ENCODE data around the gene KIR3DL2.

Gene KIR3DL2

GRCh38 chr19:54883228-54883627 lies 33.0 kb downstream of the KIR3DL2 start:
- H3K79me2 ChIP-seq (ENCODE audit: insufficient read depth, low read length), result no peaks in the 10 kb centered on the region
- no peaks in the 10 kb centered on the region for H4K20me1 ChIP-seq (ENCODE audit: insufficient read depth, low read length, poor library complexity, severe bottlenecking)
- H3K9ac ChIP-seq (ENCODE audit: low read depth, low read length, poor library complexity, severe bottlenecking), result peak overlapping the region; percentile 56
- no peaks in the 10 kb centered on the region for H3K9me2 ChIP-seq (replicated peaks; ENCODE audit: low read depth, low read length)
- H2AFZ ChIP-seq (ENCODE audit: low read length), result peak overlapping the region; percentile 80
- no peaks in the 10 kb centered on the region for H3K36me3 ChIP-seq (ENCODE audit: insufficient read depth, low read length)
- no peak overlapping the region for H3K4me3 ChIP-seq (ENCODE audit: low read length, poor library complexity, severe bottlenecking)
- H3K27me3 ChIP-seq (ENCODE audit: insufficient read depth, low read length, poor library complexity, severe bottlenecking), result no peaks in the 10 kb centered on the region
- no peaks in the 10 kb centered on the region for H3K4me1 ChIP-seq (ENCODE audit: insufficient read depth, low read length, poor library complexity, severe bottlenecking)
- H3F3A ChIP-seq (ENCODE audit: low read depth), result no peaks in the 10 kb centered on the region
- no peaks in the 10 kb centered on the region for H3K9me3 ChIP-seq (ENCODE audit: insufficient read depth, low read depth, low read length)
- TF ChIP-seq EZH2phosphoT487 (IDR thresholded peaks at IDR 0.05; ENCODE audit: borderline replicate concordance), result no peak
- no peak for TF ChIP-seq CTCF (conservative IDR thresholded peaks at IDR 0.05; ENCODE audit: low read length)
- peak overlapping the region; percentile 61 for H3K4me2 ChIP-seq (ENCODE audit: low read depth, low read length, poor library complexity, severe bottlenecking)

- Histone ChIP-seq H3K4me3 (ENCODE audit: low read length, poor library complexity, severe bottlenecking) (no peak overlapping the region), H3K9ac (ENCODE audit: low read depth, low read length, poor library complexity, severe bottlenecking) (no peak overlapping the region), H4K20me1 (ENCODE audit: insufficient read depth, low read length, poor library complexity, severe bottlenecking) (no peaks in the 10 kb centered on the region), H3F3A (ENCODE audit: low read depth) (no peaks in the 10 kb centered on the region), H3K9me3 (ENCODE audit: insufficient read depth, low read depth, low read length) (no peaks in the 10 kb centered on the region), H3K36me3 (ENCODE audit: insufficient read depth, low read length) (no peaks in the 10 kb centered on the region), H3K79me2 (ENCODE audit: insufficient read depth, low read length) (no peaks in the 10 kb centered on the region), H3K9me2 (replicated peaks; ENCODE audit: low read depth, low read length) (no peaks in the 10 kb centered on the region), H3K4me2 (ENCODE audit: low read depth, low read length, poor library complexity, severe bottlenecking) (no peak overlapping the region), H3K27me3 (ENCODE audit: insufficient read depth, low read length, poor library complexity, severe bottlenecking) (no peaks in the 10 kb centered on the region), H2AFZ (ENCODE audit: low read length) (no peak overlapping the region), H3K4me1 (ENCODE audit: insufficient read depth, low read length, poor library complexity, severe bottlenecking) (no peaks in the 10 kb centered on the region)
- TF ChIP-seq CTCF (conservative IDR thresholded peaks at IDR 0.05; ENCODE audit: low read length) (no peak), EZH2phosphoT487 (IDR thresholded peaks at IDR 0.05; ENCODE audit: borderline replicate concordance) (no peak)
Observed at GRCh38 chr19:54888239-54888638, 38.0 kb downstream of the KIR3DL2 start.

GRCh38 chr19:54889566-54889965 lies 39.3 kb downstream of the KIR3DL2 start:
- H3K4me2 ChIP-seq (ENCODE audit: low read depth, low read length, poor library complexity, severe bottlenecking), result no peak overlapping the region
- H2AFZ ChIP-seq (ENCODE audit: low read length), result no peak overlapping the region
- H3K4me3 ChIP-seq (ENCODE audit: low read length, poor library complexity, severe bottlenecking), result no peak overlapping the region
- H3K27me3 ChIP-seq (ENCODE audit: insufficient read depth, low read length, poor library complexity, severe bottlenecking), result no peaks in the 10 kb centered on the region
- H3K9me2 ChIP-seq (replicated peaks; ENCODE audit: low read depth, low read length), result no peaks in the 10 kb centered on the region
- H3K4me1 ChIP-seq (ENCODE audit: insufficient read depth, low read length, poor library complexity, severe bottlenecking), result no peaks in the 10 kb centered on the region
- no peaks in the 10 kb centered on the region for H4K20me1 ChIP-seq (ENCODE audit: insufficient read depth, low read length, poor library complexity, severe bottlenecking)
- no peaks in the 10 kb centered on the region for H3F3A ChIP-seq (ENCODE audit: low read depth)
- H3K36me3 ChIP-seq (ENCODE audit: insufficient read depth, low read length), result no peaks in the 10 kb centered on the region
- H3K9me3 ChIP-seq (ENCODE audit: insufficient read depth, low read depth, low read length), result no peaks in the 10 kb centered on the region
- no peak for TF ChIP-seq EZH2phosphoT487 (IDR thresholded peaks at IDR 0.05; ENCODE audit: borderline replicate concordance)
- no peak for TF ChIP-seq CTCF (conservative IDR thresholded peaks at IDR 0.05; ENCODE audit: low read length)
- no peak overlapping the region for H3K9ac ChIP-seq (ENCODE audit: low read depth, low read length, poor library complexity, severe bottlenecking)
- H3K79me2 ChIP-seq (ENCODE audit: insufficient read depth, low read length), result no peaks in the 10 kb centered on the region
